ENCODE measurements around the gene PSG3. TPM values are rescaled to one million over a fixed set of nuclear protein-coding genes. Genes with fewer than 3 reads are reported as not detected.
"Not testable (repeated sequence)": the region's sequence is repeated elsewhere in the genome, so short reads cannot be mapped to it uniquely, and the experiment has no call there.

PSG3 gene
- total RNA-seq, 1 donor from 2014 or later: not detected

- no peaks in the 10 kb centered on the region for H3K4me1 ChIP-seq
- H3K27me3 ChIP-seq (ENCODE audit: low read depth): peaks cover 13% of the 10 kb centered on the region
- DNase-seq (no peak), ATAC-seq (no peak)
- H3K27ac ChIP-seq: no peak overlapping the region
- no peaks in the 10 kb centered on the region for H3K36me3 ChIP-seq
- no peaks in the 10 kb centered on the region for H3K9me3 ChIP-seq
- H3K4me3 ChIP-seq: no peak overlapping the region
- intact Hi-C loops (cut with DNase I): no loop called here
- TF ChIP-seq CTCF (IDR thresholded peaks at IDR 0.05): no peak
Measured at GRCh38 chr19:42697884-42698283, 42.4 kb downstream of the PSG3 start.

- DNase-seq (no peak), ATAC-seq (no peak)
- Histone ChIP-seq H3K27ac (no peak overlapping the region), H3K27me3 (ENCODE audit: low read depth) (peaks cover 13% of the 10 kb centered on the region), H3K4me1 (no peaks in the 10 kb centered on the region), H3K36me3 (no peaks in the 10 kb centered on the region), H3K4me3 (no peak overlapping the region), H3K9me3 (no peaks in the 10 kb centered on the region)
- intact Hi-C loops (cut with DNase I): no loop called here
- no peak for TF ChIP-seq CTCF (IDR thresholded peaks at IDR 0.05)
Measured at GRCh38 chr19:42695811-42696503, 44.3 kb downstream of the PSG3 start.

GRCh38 chr19:42693760-42694350 lies 46.4 kb downstream of the PSG3 start:
- TF ChIP-seq CTCF (IDR thresholded peaks at IDR 0.05): no peak
- Histone ChIP-seq H3K27ac (no peak overlapping the region), H3K4me3 (no peak overlapping the region), H3K4me1 (no peaks in the 10 kb centered on the region), H3K9me3 (no peaks in the 10 kb centered on the region), H3K27me3 (ENCODE audit: low read depth) (peaks cover 11% of the 10 kb centered on the region), H3K36me3 (no peaks in the 10 kb centered on the region)
- DNase-seq (no peak), ATAC-seq (peak in 1 of 2 donors; percentile 51)
- intact Hi-C loops (cut with DNase I): no loop called here

GRCh38 chr19:42683917-42684513 lies 56.3 kb downstream of the PSG3 start:
- peak; percentile 66 for TF ChIP-seq CTCF (IDR thresholded peaks at IDR 0.05)
- H3K4me3 ChIP-seq: no peak overlapping the region
- peaks cover 37% of the 10 kb centered on the region for H3K9me3 ChIP-seq
- ATAC-seq (no peak), DNase-seq (no peak)
- H3K36me3 ChIP-seq: no peaks in the 10 kb centered on the region
- no peaks in the 10 kb centered on the region for H3K4me1 ChIP-seq
- H3K27ac ChIP-seq: no peak overlapping the region
- intact Hi-C loops (cut with DNase I): no loop called here
- H3K27me3 ChIP-seq (ENCODE audit: low read depth): peaks cover 4% of the 10 kb centered on the region

GRCh38 chr19:42676326-42676725 lies 64.0 kb downstream of the PSG3 start:
- H3K4me3 ChIP-seq; H3K27ac ChIP-seq; H3K9me3 ChIP-seq; intact Hi-C loops (cut with DNase I); H3K4me1 ChIP-seq; H3K27me3 ChIP-seq (ENCODE audit: low read depth); DNase-seq; H3K36me3 ChIP-seq; ATAC-seq: not testable (repeated sequence)

GRCh38 chr19:42674549-42674948 lies 65.7 kb downstream of the PSG3 start:
- H3K27me3 ChIP-seq (ENCODE audit: low read depth); DNase-seq; H3K36me3 ChIP-seq; H3K9me3 ChIP-seq; H3K27ac ChIP-seq; intact Hi-C loops (cut with DNase I); ATAC-seq; H3K4me3 ChIP-seq; H3K4me1 ChIP-seq: not testable (repeated sequence)

Other genes with a start within 250 kb of the PSG3 start
- gene CEACAM1, start 212.0 kb downstream of the PSG3 start, total RNA-seq: 13.8 TPM
- 0.53 TPM for gene CEACAM8, start 145.6 kb downstream of the PSG3 start, total RNA-seq
- gene PSG8, start 25.2 kb upstream of the PSG3 start, total RNA-seq: not detected
- not detected for gene PSG1, start 139.2 kb upstream of the PSG3 start, total RNA-seq
- gene PSG6, start 177.4 kb upstream of the PSG3 start, total RNA-seq: not detected
- not detected for gene PSG7, start 196.7 kb upstream of the PSG3 start, total RNA-seq

All from lower lobe of right lung (tissue), 2 donors.